ENCODE measurements around the gene TSPY3. TPM values are rescaled to one million over a fixed set of nuclear protein-coding genes. Genes with fewer than 3 reads are reported as not detected.
"Not testable (repeated sequence)": the region's sequence is repeated elsewhere in the genome, so short reads cannot be mapped to it uniquely, and the experiment has no call there.

Gene TSPY3
- not detected for total RNA-seq

- H3K9me3 ChIP-seq; H3K4me3 ChIP-seq; H3K27me3 ChIP-seq; H3K4me1 ChIP-seq; H3K27ac ChIP-seq; intact Hi-C loops (cut with DNase I; ENCODE audit: low total_unique reads); DNase-seq (ENCODE audit: low spot score in 2 of 2); H3K36me3 ChIP-seq: not testable (repeated sequence)
Measured at GRCh38 chrY:9398121-9398520, at the start of gene TSPY3. TSPY3 (plus strand) TSS chrY:9398421; CDS start chrY:9398467, 46 bp downstream.

- H3K27me3 ChIP-seq, H3K27ac ChIP-seq, H3K4me1 ChIP-seq: not testable (repeated sequence)
Measured at GRCh38 chrY:9357497-9357896, 40.7 kb upstream of the TSPY3 start, which contains the start of gene TSPY8. TSPY8 (plus strand) TSS chrY:9357797; CDS start chrY:9357843, 46 bp downstream.

GRCh38 chrY:9396527-9396926 lies 1.7 kb upstream of the TSPY3 start:
- H3K27me3 ChIP-seq; DNase-seq (ENCODE audit: low spot score in 2 of 2); H3K4me3 ChIP-seq; H3K9me3 ChIP-seq; intact Hi-C loops (cut with DNase I; ENCODE audit: low total_unique reads); H3K4me1 ChIP-seq; H3K27ac ChIP-seq; H3K36me3 ChIP-seq: not testable (repeated sequence)

More at GRCh38 chrY:9357497-9357896, 40.7 kb upstream of the TSPY3 start, which contains the start of gene TSPY8:
- H3K36me3 ChIP-seq; intact Hi-C loops (cut with DNase I; ENCODE audit: low total_unique reads); H3K4me3 ChIP-seq; DNase-seq (ENCODE audit: low spot score in 2 of 2); H3K9me3 ChIP-seq: not testable (repeated sequence)

Other genes starting within 250 kb of the TSPY3 start
- gene TSPY4, start 61.0 kb upstream of the TSPY3 start, total RNA-seq: not detected
- not detected for gene TSPY8, start 40.6 kb upstream of the TSPY3 start, total RNA-seq
- gene TSPY1, start 68.5 kb downstream of the TSPY3 start, total RNA-seq: not detected
- gene TSPY9, start 88.8 kb downstream of the TSPY3 start, total RNA-seq: not detected
- not detected for gene TSPY10, start 129.5 kb downstream of the TSPY3 start, total RNA-seq

All from breast epithelium (tissue), 4 donors.